Activated CD4-positive, alpha-beta T cell treated with anti-CD3 and anti-CD28 coated beads for 48 hours (primary cell): ENCODE data around the gene TBCCD1.
"Not testable (repeated sequence)": the region's sequence is repeated elsewhere in the genome, so short reads cannot be mapped to it uniquely, and the experiment has no call there.

Experiments used
- DNase-seq: peaks from one replicate; pipeline ENCODE4 v3.0.0-alpha.2; 2020

Gene TBCCD1

GRCh38 chr3:186517218-186517617, 49.9 kb downstream of the TBCCD1 start:
- DNase-seq, result no peak

- DNase-seq, result no peak
Measured at GRCh38 chr3:186516646-186517045, 50.5 kb downstream of the TBCCD1 start.

GRCh38 chr3:186515125-186515524, 52.0 kb downstream of the TBCCD1 start:
- DNase-seq, result no peak

GRCh38 chr3:186514296-186515002, 52.7 kb downstream of the TBCCD1 start:
- DNase-seq, result peak; percentile 62

GRCh38 chr3:186513386-186513785, 53.8 kb downstream of the TBCCD1 start:
- no peak for DNase-seq

- no peak for DNase-seq
Measured at GRCh38 chr3:186512570-186513302, 54.4 kb downstream of the TBCCD1 start.

- no peak for DNase-seq
Measured at GRCh38 chr3:186511702-186512101, 55.4 kb downstream of the TBCCD1 start.

- peak; percentile 35 for DNase-seq
Measured at GRCh38 chr3:186511245-186511644, 55.9 kb downstream of the TBCCD1 start.

GRCh38 chr3:186510374-186511079, 56.6 kb downstream of the TBCCD1 start:
- DNase-seq, result no peak

GRCh38 chr3:186509423-186509822, 57.7 kb downstream of the TBCCD1 start:
- no peak for DNase-seq

GRCh38 chr3:186506857-186507256, 60.3 kb downstream of the TBCCD1 start:
- DNase-seq, result peak; percentile 77

GRCh38 chr3:186506191-186506739, 60.9 kb downstream of the TBCCD1 start:
- DNase-seq, result no peak

- DNase-seq, result no peak
Measured at GRCh38 chr3:186502966-186503712, 64.0 kb downstream of the TBCCD1 start.

GRCh38 chr3:186502138-186502948, 64.8 kb downstream of the TBCCD1 start:
- no peak for DNase-seq

- DNase-seq, result not testable (repeated sequence)
Measured at GRCh38 chr3:186499949-186500348, 67.2 kb downstream of the TBCCD1 start.

- not testable (repeated sequence) for DNase-seq
Measured at GRCh38 chr3:186498022-186498421, 69.1 kb downstream of the TBCCD1 start.

GRCh38 chr3:186497608-186498007, 69.5 kb downstream of the TBCCD1 start:
- DNase-seq, result no peak

GRCh38 chr3:186496635-186497034, 70.5 kb downstream of the TBCCD1 start:
- no peak for DNase-seq
